PC-3 (cell line): ENCODE results near the gene SPAG4. TPM values are rescaled to one million over a fixed set of nuclear protein-coding genes. Genes with fewer than 3 reads are reported as not detected.

Experiments
- ATAC-seq: fragments of 200-7000 bp; cut with Tn5 transposase; 2 replicates; pipeline ENCODE4 v1.9.1; 2020; ENCODE audit warnings: mild to moderate bottlenecking, moderate library complexity
- BruUV-seq: library from RNA; stranded (reverse); fragments of 400-500 nt; replicated peaks from 2 replicates; lab custom pipeline; 2021; lab: Mats Ljungman, UMichigan
- CTCF ChIA-PET: fragments of 300-600 bp; sonication (Branson Sonifier 250); formaldehyde crosslinking; loops from one replicate; lab custom pipeline; 2022; ENCODE audit warnings: antibody characterized with exemption; lab: Charles Lee
- POLR2A ChIA-PET: fragments of 300-600 bp; sonication (Branson Sonifier 250); formaldehyde crosslinking; loops from one replicate; lab custom pipeline; 2022; ENCODE audit warnings: antibody characterized with exemption; ENCODE audit not compliant: unreplicated experiment; lab: Charles Lee
- DNase-seq: peaks from one replicate; pipeline ENCODE4 v3.0.0-alpha.2; 2015
- H2AFZ ChIP-seq: fragments of 300-600 bp; sonication (generic); 2 replicates; pipeline ENCODE4 v1.6.0; 2016; ENCODE audit warnings: antibody characterized with exemption, low read length
- H3F3A ChIP-seq: fragments of 300-600 bp; sonication (generic); one replicate; pipeline ENCODE4 v1.6.0; 2017; ENCODE audit warnings: antibody characterized with exemption, low read length, control low read depth, mild to moderate bottlenecking; ENCODE audit not compliant: unreplicated experiment
- H3K27ac ChIP-seq: fragments of 300-600 bp; sonication (generic); 2 replicates; pipeline ENCODE4 v1.5.1; 2016; ENCODE audit warnings: mild to moderate bottlenecking, low read length
- H3K27me3 ChIP-seq: fragments of 300-600 bp; sonication (generic); 2 replicates; pipeline ENCODE4 v1.6.1; 2016; ENCODE audit warnings: low read length, mixed read lengths
- H3K36me3 ChIP-seq: fragments of 300-600 bp; sonication (generic); 2 replicates; pipeline ENCODE4 v1.6.1; 2016; ENCODE audit warnings: low read depth, mixed run types, low read length, mixed read lengths
- H3K4me1 ChIP-seq: fragments of 300-600 bp; sonication (generic); 2 replicates; pipeline ENCODE4 v1.5.1; 2016; ENCODE audit warnings: low read length; ENCODE audit not compliant: insufficient read depth
- H3K4me2 ChIP-seq: fragments of 300-600 bp; sonication (generic); 2 replicates; pipeline ENCODE4 v1.6.0; 2016; ENCODE audit warnings: low read length
- H3K4me3 ChIP-seq: fragments of 300-600 bp; sonication (generic); 2 replicates; pipeline ENCODE4 v1.5.1; 2016; ENCODE audit warnings: mild to moderate bottlenecking, low read length, mixed read lengths
- H3K79me2 ChIP-seq: fragments of 300-600 bp; sonication (generic); 2 replicates; pipeline ENCODE4 v1.6.1; 2017; ENCODE audit warnings: low read length, mixed read lengths
- H3K9ac ChIP-seq: fragments of 300-600 bp; sonication (generic); 2 replicates; pipeline ENCODE4 v1.6.0; 2016; ENCODE audit warnings: mild to moderate bottlenecking, low read length
- H3K9me2 ChIP-seq: fragments of 300-600 bp; sonication (generic); replicated peaks from 2 replicates; pipeline ENCODE4 v1.6.1; 2016; ENCODE audit warnings: mixed run types, low read length, mixed read lengths
- H3K9me3 ChIP-seq: fragments of 300-600 bp; sonication (generic); 2 replicates; pipeline ENCODE4 v1.6.1; 2016; ENCODE audit warnings: low read length, mixed read lengths
- H4K20me1 ChIP-seq: fragments of 300-600 bp; sonication (generic); 2 replicates; pipeline ENCODE4 v1.6.1; 2016; ENCODE audit warnings: low read length, mixed read lengths
- CTCF ChIP-seq: fragments of 300-600 bp; sonication (generic); conservative IDR thresholded peaks from 2 replicates; pipeline ENCODE4 v1.5.1; 2017; ENCODE audit warnings: antibody characterized with exemption, low read depth, mild to moderate bottlenecking, low read length
- EZH2 ChIP-seq: fragments of 300-600 bp; sonication (generic); IDR thresholded peaks from one replicate; pipeline ENCODE4 v1.6.1; 2017; ENCODE audit warnings: antibody characterized with exemption, mild to moderate bottlenecking, low read length; ENCODE audit not compliant: unreplicated experiment
- EZH2phosphoT487 ChIP-seq: fragments of 300-600 bp; sonication (generic); IDR thresholded peaks from 2 replicates; pipeline ENCODE4 v1.6.1; 2018; ENCODE audit warnings: mild to moderate bottlenecking, antibody characterized with exemption, low read length, borderline replicate concordance
- intact Hi-C: fragments of 100-400 bp; cut with micrococcal nuclease; formaldehyde crosslinking; loops from 2 replicates; pipeline ENCODE4 v1.9.0; 2023
- total RNA-seq: library from RNA; depleted of rRNA; stranded (reverse); fragments of >200 nt; gene quantifications from 2 replicates; pipeline ENCODE4 v1.2.3, GENCODE V29; 2014

Gene SPAG4
- total RNA-seq, 1 experiment from 2014 or later = 9.7 TPM

GRCh38 chr20:35637276-35637675 lies 21.6 kb downstream of the SPAG4 start:
- CTCF ChIA-PET = interaction anchor here (1.8 kb wide), 1 partner anchor 19 kb away, joined by 5 read pairs; no protein-coding TSS in a partner anchor
- TF ChIP-seq EZH2 (no peak), EZH2phosphoT487 (no peak), CTCF (no peak)
- no peaks in the 10 kb centered on the region for H3K4me1 ChIP-seq
- H2AFZ ChIP-seq = no peak overlapping the region
- intact Hi-C loops = no loop called here
- peaks cover 69% of the 10 kb centered on the region for H3K79me2 ChIP-seq
- BruUV-seq = no TSS peak
- H3K27me3 ChIP-seq = no peaks in the 10 kb centered on the region
- no peak overlapping the region for H3K27ac ChIP-seq
- H4K20me1 ChIP-seq = no peaks in the 10 kb centered on the region
- no peaks in the 10 kb centered on the region for H3K9me2 ChIP-seq
- no peak overlapping the region for H3K4me3 ChIP-seq
- H3K9me3 ChIP-seq = no peaks in the 10 kb centered on the region
- POLR2A ChIA-PET = no interaction called here
- ATAC-seq (no peak), DNase-seq (no peak)
- no peaks in the 10 kb centered on the region for H3F3A ChIP-seq
- H3K9ac ChIP-seq = no peak overlapping the region
- peaks cover 8% of the 10 kb centered on the region; the same call in 1 of the 2 replicates for H3K36me3 ChIP-seq
- no peak overlapping the region for H3K4me2 ChIP-seq

- Histone ChIP-seq H2AFZ (no peak overlapping the region), H4K20me1 (no peaks in the 10 kb centered on the region), H3K79me2 (peaks cover 80% of the 10 kb centered on the region), H3K36me3 (no peaks in the 10 kb centered on the region), H3K4me2 (no peak overlapping the region), H3F3A (no peaks in the 10 kb centered on the region), H3K27ac (no peak overlapping the region), H3K9ac (no peak overlapping the region), H3K4me1 (no peaks in the 10 kb centered on the region), H3K9me2 (no peaks in the 10 kb centered on the region), H3K27me3 (no peaks in the 10 kb centered on the region), H3K4me3 (no peak overlapping the region), H3K9me3 (no peaks in the 10 kb centered on the region)
- no peak for TF ChIP-seq CTCF
- no peak for TF ChIP-seq EZH2phosphoT487
- TF ChIP-seq EZH2 = no peak
- ATAC-seq (no peak), DNase-seq (no peak)
- intact Hi-C loops = no loop called here
- BruUV-seq = no TSS peak
- CTCF ChIA-PET = no interaction called here
- POLR2A ChIA-PET = no interaction called here
Measured at GRCh38 chr20:35638751-35639150, 23.1 kb downstream of the SPAG4 start.

GRCh38 chr20:35640724-35641123 lies 25.1 kb downstream of the SPAG4 start:
- BruUV-seq = no TSS peak
- H4K20me1 ChIP-seq = no peaks in the 10 kb centered on the region

More at GRCh38 chr20:35640724-35641123, 25.1 kb downstream of the SPAG4 start:
- no peaks in the 10 kb centered on the region for H3F3A ChIP-seq
- no peak for TF ChIP-seq EZH2phosphoT487
- TF ChIP-seq EZH2 = no peak
- no peak for TF ChIP-seq CTCF
- no peaks in the 10 kb centered on the region for H3K9me3 ChIP-seq
- CTCF ChIA-PET = no interaction called here
- H3K4me3 ChIP-seq = no peak overlapping the region
- H2AFZ ChIP-seq = no peak overlapping the region
- no peaks in the 10 kb centered on the region for H3K27me3 ChIP-seq
- ATAC-seq (no peak), DNase-seq (no peak)
- H3K79me2 ChIP-seq = peaks cover 94% of the 10 kb centered on the region
- H3K4me2 ChIP-seq = no peak overlapping the region
- no peaks in the 10 kb centered on the region for H3K36me3 ChIP-seq
- H3K9me2 ChIP-seq = no peaks in the 10 kb centered on the region
- no peak overlapping the region for H3K27ac ChIP-seq
- no peaks in the 10 kb centered on the region for H3K4me1 ChIP-seq
- intact Hi-C loops = no loop called here
- H3K9ac ChIP-seq = no peak overlapping the region
- POLR2A ChIA-PET = no interaction called here
